ENCODE measurements around the gene AREG. TPM values are rescaled to one million over a fixed set of nuclear protein-coding genes. Genes with fewer than 3 reads are reported as not detected.
A peak's percentile ranks its signal among the peaks of the same experiment; 100 is the strongest.

AREG gene
- total and polyA plus RNA-seq, 9 of the 15 experiments (the other 6 are each of a cell fraction or from before 2014, with no cell fraction given) = 1.4 to 7.7 (median 5.4) TPM

DNA sequence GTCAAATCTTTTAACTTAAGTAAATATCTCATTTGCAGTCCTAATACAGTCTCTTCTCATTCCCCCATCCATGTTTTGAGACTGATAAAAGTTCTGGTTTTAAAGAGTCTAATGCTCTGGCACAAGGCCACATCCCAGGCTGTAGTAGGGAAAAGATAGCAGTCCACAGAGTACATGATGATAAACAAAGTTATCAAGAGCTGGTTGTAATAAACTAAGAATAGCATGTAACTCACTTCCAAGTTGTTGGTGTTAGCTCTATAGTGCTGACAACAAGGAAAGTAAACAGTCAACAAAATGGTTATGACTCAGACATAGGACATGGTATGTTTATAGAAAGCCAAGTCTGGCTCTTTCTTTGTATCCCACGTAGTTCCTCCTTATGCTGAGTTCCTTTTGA, 21.8 kb upstream of the AREG start (continued):
- TF ChIP-seq, protein P1, sequence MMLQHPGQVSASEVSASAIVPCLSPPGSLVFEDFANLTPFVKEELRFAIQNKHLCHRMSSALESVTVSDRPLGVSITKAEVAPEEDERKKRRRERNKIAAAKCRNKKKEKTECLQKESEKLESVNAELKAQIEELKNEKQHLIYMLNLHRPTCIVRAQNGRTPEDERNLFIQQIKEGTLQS (IDR thresholded peaks at IDR 0.05) = peak; percentile 76; the same call in 1 of the 2 replicates
- TF ChIP-seq, protein P1 (CRISPR knock-in tag; conservative IDR thresholded peaks at IDR 0.05) = 0 out of 2 replicates have a peak, but pooled peaks have one; percentile 24
- TF ChIP-seq, protein P2, sequence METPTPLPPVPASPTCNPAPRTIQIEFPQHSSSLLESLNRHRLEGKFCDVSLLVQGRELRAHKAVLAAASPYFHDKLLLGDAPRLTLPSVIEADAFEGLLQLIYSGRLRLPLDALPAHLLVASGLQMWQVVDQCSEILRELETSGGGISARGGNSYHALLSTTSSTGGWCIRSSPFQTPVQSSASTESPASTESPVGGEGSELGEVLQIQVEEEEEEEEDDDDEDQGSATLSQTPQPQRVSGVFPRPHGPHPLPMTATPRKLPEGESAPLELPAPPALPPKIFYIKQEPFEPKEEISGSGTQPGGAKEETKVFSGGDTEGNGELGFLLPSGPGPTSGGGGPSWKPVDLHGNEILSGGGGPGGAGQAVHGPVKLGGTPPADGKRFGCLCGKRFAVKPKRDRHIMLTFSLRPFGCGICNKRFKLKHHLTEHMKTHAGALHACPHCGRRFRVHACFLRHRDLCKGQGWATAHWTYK (CRISPR knock-in tag; IDR thresholded peaks at IDR 0.05) = no peak

DNA sequence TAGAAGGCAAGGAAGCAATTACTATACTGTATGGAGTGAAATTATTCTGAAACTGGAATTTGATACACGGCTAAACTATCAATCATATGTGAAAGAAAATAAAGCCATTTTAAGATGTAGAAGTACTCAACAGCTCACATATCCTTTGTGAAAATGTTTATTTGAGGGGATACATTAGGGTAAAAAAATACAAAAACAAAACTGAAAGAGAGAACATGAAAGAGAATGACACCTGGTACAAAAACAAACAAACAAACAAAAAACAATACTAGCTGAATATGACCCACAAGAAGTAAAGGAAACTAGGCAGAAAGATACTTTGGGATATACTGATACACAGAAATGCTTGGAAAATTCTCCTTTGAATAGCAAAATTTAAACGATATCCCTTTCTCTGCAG, 20.8 kb upstream of the AREG start:
- DNase-seq (ENCODE audit: extremely low read depth in 1 of 4, low spot score in 3 of 4) = no peak
- no peak overlapping the region for H2AFZ ChIP-seq (ENCODE audit: low read depth, low read length)
- peaks cover 0 to 10% of the 10 kb centered on the region in 2 experiments; a peak in 2 of 5 replicates for H3K4me1 ChIP-seq (replicated peaks in 1 of 2; ENCODE audit: control insufficient read depth in 2 of 2, insufficient read depth in 2 of 2, low read length in 2 of 2)
- no peak overlapping the region for H3K27ac ChIP-seq (ENCODE audit: extremely low read depth, low read depth, low read length)
- no peaks in the 10 kb centered on the region for H3K9me3 ChIP-seq (replicated peaks; ENCODE audit: control insufficient read depth, insufficient read depth, low read depth, low read length)
- no peaks in the 10 kb centered on the region for H3K27me3 ChIP-seq (ENCODE audit: control insufficient read depth in 2 of 2, insufficient read depth in 2 of 2, low read length in 2 of 2)
- no peaks in the 10 kb centered on the region for H3K79me2 ChIP-seq (ENCODE audit: control insufficient read depth, insufficient read depth, low read length)
- H4K20me1 ChIP-seq (replicated peaks; ENCODE audit: control insufficient read depth, insufficient read depth, low read length) = no peaks in the 10 kb centered on the region
- no peaks in the 10 kb centered on the region for H3K36me3 ChIP-seq (ENCODE audit: control insufficient read depth, insufficient read depth, low read length)
- no peak overlapping the region for H3K4me3 ChIP-seq
- no TSS peak for BruUV-seq (replicated peaks)
- WGBS (ENCODE audit: insufficient coverage, low coverage, missing lambda C conversion rate) = 75% methylated on average over 2 of the region's 2 CpGs
- ChIA-PET CTCF (ENCODE audit: low intra/inter-chr PET ratio) (no interaction called here), POLR2A (interaction anchor here (1.0 to 1.9 kb wide), 2 partner anchors 13 to 18 kb away, joined by 3 to 4 read pairs; no protein-coding TSS in a partner anchor)
- in situ Hi-C loops (cut with MboI) = no loop called here
- ATAC-seq = no peak
- no peak for FAIRE-seq
- no peak overlapping the region for H3K4me2 ChIP-seq (ENCODE audit: insufficient read depth, low read length)
- no peak overlapping the region for H3K9ac ChIP-seq (ENCODE audit: insufficient read depth in 1 of 2, low read depth in 2 of 2, low read length in 2 of 2)
- TF ChIP-seq ZNF830 (CRISPR knock-in tag; IDR thresholded peaks at IDR 0.05) (no peak), NCOA4 (IDR thresholded peaks at IDR 0.05; ENCODE audit: partially characterized antibody) (no peak), ZNF780A (CRISPR knock-in tag; IDR thresholded peaks at IDR 0.05) (no peak)
- TF ChIP-seq, protein P3, sequence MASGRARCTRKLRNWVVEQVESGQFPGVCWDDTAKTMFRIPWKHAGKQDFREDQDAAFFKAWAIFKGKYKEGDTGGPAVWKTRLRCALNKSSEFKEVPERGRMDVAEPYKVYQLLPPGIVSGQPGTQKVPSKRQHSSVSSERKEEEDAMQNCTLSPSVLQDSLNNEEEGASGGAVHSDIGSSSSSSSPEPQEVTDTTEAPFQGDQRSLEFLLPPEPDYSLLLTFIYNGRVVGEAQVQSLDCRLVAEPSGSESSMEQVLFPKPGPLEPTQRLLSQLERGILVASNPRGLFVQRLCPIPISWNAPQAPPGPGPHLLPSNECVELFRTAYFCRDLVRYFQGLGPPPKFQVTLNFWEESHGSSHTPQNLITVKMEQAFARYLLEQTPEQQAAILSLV (tag; IDR thresholded peaks at IDR 0.05) = no peak
- intact Hi-C loops (cut with micrococcal nuclease) = no loop called here
- H3K9me1 ChIP-seq (ENCODE audit: control insufficient read depth, insufficient read depth, low read length) = no peaks in the 10 kb centered on the region

Data from K562 (cell line).